HG03575 (cell line): ENCODE measurements around the gene TBC1D32.
"Not testable (repeated sequence)": the region's sequence is repeated elsewhere in the genome, so short reads cannot be mapped to it uniquely, and the experiment has no call there.

Experiments used
- ATAC-seq: cut with Tn5 transposase; IDR thresholded peaks from one replicate; pipeline ENCODE4 v1.9.1; 2021; ENCODE audit not compliant: unreplicated experiment, insufficient number of reproducible peaks, low FRiP score; ENCODE audit errors: extremely low read depth

The TBC1D32 gene

DNA sequence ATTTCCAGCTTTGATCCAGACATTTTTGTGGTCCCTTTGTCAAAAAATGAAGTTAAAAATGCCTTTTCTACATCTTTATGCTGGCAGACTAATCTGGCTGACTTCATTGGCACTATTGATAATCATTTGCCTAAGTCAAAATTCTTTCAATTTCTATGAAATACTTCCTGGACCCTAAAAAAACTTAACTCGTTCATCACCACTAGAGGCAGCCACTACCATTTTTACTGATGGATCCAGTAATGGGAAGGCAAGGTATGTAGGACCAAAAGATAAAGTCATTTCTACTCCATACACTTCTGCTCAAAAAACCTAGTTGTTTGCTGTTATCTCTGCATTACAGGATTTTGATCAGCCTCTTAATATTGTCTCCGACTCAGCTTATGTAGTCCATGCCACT is 289.4 kb downstream of the TBC1D32 start:
- ATAC-seq = not testable (repeated sequence)

- ATAC-seq = not testable (repeated sequence)
Observed at GRCh38 chr6:121043706-121044105, 290.6 kb downstream of the TBC1D32 start.

DNA sequence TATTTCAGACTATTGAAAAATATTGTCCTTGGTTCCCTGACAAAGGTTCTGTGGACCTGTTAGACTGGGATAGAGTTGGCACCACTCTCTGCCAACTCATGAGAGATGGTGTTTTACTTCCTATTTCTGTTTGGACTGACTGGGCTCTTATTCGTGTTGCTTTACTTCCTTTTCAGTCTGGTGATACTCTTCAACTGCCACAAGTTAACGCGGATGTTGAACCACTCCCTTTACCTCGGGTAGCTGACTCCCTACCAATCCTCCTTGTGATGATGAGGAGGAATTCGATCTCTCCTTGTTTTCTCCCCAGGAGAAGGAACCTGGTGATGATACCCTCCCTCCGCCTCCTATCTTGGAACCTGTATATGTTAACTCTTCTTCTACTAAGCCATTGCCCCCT is 291.1 kb downstream of the TBC1D32 start:
- ATAC-seq = not testable (repeated sequence)

DNA sequence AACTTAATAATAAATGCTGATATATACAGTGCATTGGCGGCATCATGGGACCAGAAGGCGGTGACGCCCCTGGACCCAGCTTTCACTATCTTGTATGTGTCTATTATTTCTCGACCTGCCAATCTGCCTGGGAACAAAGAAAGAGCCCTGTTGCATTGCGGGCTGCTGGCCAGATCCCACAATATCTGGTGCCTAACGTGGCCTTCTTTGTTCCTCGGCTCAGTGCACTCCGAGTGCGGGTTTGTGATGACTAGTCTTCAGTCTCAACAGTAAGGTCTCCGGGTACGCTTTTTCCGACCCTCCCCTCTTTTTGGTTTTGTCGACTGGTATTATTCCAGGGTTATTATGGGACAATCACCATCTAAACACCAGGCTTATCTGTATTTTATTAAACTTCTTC is 291.5 kb downstream of the TBC1D32 start:
- no peak for ATAC-seq

GRCh38 chr6:121040831-121041230 is 293.4 kb downstream of the TBC1D32 start:
- ATAC-seq = no peak

DNA sequence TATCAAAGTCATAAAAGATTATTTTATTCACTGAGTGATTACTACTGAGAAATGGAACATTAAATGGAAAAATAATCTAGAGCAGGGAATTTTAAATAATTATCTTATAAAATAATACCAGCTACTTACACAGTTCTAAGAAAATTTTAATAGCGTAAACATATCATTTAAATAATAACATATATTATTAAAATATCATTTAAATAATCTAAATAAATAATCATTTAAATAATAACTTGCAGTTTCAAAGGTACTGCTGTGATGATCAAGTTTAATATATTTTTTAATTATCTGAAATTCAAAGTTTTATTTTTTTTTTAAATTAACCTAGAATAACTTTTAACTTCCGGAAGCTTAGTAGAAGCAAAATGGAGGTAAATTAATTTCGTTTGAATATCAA is 301.2 kb downstream of the TBC1D32 start:
- ATAC-seq = no peak

DNA sequence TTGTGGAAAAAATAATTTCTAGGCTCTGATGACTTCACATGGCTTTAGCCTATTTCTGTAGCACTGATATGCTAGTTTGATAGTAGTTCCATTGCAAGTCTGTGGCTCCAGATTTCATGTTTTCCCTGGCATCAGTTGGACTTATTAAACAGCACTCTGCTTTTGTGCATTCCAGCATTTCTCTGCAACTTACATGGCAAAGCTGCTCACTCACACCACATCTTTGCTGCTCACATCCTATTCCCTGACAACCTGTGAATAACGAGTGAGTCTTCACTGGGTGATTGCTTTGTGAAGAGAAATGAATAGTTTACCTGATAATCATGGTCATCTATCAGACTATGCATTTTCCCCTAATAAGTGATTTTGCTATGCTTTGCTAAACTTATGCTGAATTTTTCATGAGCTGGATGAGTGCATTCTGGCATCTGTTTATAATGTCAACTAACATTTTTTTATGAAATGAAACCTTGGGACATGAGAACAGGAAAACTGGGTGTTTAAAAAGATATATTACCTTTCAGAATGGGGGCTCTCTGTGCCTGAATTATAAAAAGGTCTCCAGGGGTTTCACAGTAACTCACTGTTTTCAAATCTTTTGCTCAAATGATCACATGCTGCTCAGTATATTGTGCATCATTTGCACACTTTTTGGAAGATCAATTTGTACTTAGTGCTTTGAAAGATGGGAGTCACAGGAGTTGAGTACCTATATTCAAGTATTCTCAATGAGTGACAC is 301.8 kb downstream of the TBC1D32 start:
- ATAC-seq = no peak
